Esophagus squamous epithelium (tissue), 4 donors: Measurements from ENCODE around the gene AFF4.

Experiments
- POLR2A ChIP-seq, 4 donors: fragments of 450-650 bp; IDR thresholded peaks; one replicate each; pipeline ENCODE4 v1.6.1; 2017; ENCODE audit warnings: antibody characterized with exemption in 4 of 4, mild to moderate bottlenecking in 4 of 4, moderate library complexity in 3 of 4
- TF ChIP-seq, protein P1 (sequence below), 6 experiments: fragments of 450-650 bp in 4 of 6; fragments of 200-600 bp in 2 of 6; sonication (generic) in 2 of 6; IDR thresholded peaks; one replicate each; pipeline ENCODE4 v1.5.1; 2016 to 2019; ENCODE audit warnings: antibody characterized with exemption in 6 of 6, mild to moderate bottlenecking in 4 of 6, moderate library complexity in 4 of 6

DNA sequence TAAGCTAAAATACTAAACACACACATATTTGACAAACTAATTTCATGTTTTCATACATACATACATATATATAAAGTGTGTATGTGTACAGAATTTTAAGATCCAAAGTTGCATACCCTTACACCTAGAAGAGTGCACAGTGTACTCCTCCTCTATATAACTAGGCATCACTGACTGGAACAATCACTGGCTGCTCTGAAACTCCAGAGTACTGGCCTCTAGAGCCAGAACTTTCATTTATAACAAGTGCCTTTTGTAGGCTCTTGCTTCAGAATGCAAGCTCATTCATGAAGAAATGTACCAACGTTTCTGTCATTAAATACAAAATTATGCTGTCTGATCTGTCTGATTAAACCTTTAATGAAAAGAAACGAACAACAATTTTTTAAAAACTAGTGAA, 86.0 kb downstream of the AFF4 start:
- TF ChIP-seq, protein P1, sequence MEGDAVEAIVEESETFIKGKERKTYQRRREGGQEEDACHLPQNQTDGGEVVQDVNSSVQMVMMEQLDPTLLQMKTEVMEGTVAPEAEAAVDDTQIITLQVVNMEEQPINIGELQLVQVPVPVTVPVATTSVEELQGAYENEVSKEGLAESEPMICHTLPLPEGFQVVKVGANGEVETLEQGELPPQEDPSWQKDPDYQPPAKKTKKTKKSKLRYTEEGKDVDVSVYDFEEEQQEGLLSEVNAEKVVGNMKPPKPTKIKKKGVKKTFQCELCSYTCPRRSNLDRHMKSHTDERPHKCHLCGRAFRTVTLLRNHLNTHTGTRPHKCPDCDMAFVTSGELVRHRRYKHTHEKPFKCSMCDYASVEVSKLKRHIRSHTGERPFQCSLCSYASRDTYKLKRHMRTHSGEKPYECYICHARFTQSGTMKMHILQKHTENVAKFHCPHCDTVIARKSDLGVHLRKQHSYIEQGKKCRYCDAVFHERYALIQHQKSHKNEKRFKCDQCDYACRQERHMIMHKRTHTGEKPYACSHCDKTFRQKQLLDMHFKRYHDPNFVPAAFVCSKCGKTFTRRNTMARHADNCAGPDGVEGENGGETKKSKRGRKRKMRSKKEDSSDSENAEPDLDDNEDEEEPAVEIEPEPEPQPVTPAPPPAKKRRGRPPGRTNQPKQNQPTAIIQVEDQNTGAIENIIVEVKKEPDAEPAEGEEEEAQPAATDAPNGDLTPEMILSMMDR (IDR thresholded peaks at IDR 0.05), result no peak
- no peak for TF ChIP-seq POLR2A (IDR thresholded peaks at IDR 0.05)
